GM18499 (cell line): ENCODE data around the gene OSBPL9.

ENCODE experiments used
- ATAC-seq: cut with Tn5 transposase; IDR thresholded peaks from one replicate; pipeline ENCODE4 v1.9.1; 2021; ENCODE audit warnings: moderate number of reproducible peaks; ENCODE audit not compliant: insufficient read depth, unreplicated experiment

The OSBPL9 gene

GRCh38 chr1:51661081-51661518 lies 44.2 kb downstream of the OSBPL9 start:
- no peak for ATAC-seq

- no peak for ATAC-seq
Measured at GRCh38 chr1:51663105-51663504, 46.2 kb downstream of the OSBPL9 start.

- ATAC-seq: no peak
Measured at GRCh38 chr1:51663721-51664120, 46.8 kb downstream of the OSBPL9 start.

DNA sequence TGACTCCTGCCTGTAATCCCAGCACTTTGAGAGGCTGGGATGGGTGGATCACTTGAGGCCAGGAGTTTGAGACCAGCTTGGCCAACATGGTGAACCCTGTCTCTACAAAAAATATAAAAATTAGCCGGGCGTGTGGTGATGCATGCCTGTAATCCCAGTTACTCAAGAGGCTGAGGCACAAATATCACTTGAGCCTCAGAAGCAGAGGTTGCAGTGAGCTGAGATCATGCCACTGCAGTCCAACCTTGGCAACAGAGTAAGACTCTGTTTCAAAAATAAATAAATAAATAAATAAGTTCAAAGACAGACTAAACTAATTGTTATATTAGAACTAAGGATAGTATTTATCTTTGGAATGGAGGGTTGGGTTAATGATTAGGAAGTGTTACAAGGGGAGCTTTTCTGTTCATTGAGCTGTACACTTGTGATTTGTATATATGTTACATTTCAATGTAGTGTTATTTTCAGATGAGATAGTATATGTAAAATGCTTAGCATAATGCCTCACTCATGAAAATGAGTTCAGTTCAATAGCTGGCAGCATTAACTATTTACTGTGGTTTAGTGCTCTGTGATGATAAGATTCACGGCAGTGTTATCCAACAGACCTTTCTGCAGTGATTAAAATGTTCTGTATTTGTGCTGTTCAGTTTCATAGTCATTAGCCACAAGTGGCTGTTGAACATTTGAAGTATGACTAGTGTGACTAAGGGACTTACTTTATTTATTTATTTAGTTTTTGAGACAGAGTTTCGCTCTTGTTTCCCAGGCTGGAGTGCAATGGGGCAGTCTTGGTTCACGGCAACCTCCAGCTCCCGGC lies 47.7 kb downstream of the OSBPL9 start:
- no peak for ATAC-seq

DNA sequence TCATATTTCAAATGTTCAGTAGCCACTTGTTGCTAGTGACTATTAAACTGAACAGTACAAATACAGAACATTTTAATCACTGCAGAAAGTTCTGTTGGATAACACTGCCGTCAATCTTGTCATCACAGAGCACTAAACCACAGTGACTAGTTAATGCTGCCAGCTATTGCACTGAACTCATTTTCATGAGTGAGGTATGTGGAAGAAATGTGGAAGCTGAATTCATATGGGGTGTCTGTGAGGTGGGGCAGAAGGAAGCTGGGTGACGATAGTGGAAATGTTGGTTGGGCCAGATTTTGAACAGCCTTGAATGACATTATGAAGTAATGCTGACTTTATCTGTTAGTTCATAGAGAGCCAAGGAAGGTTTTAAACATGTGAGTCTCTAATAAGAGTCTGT lies 49.6 kb downstream of the OSBPL9 start:
- no peak for ATAC-seq

- ATAC-seq: no peak
Measured at GRCh38 chr1:51667561-51667960, 50.7 kb downstream of the OSBPL9 start.

- no peak for ATAC-seq
Measured at GRCh38 chr1:51669272-51669671, 52.4 kb downstream of the OSBPL9 start.

- ATAC-seq: no peak
Measured at GRCh38 chr1:51669816-51670215, 52.9 kb downstream of the OSBPL9 start.

DNA sequence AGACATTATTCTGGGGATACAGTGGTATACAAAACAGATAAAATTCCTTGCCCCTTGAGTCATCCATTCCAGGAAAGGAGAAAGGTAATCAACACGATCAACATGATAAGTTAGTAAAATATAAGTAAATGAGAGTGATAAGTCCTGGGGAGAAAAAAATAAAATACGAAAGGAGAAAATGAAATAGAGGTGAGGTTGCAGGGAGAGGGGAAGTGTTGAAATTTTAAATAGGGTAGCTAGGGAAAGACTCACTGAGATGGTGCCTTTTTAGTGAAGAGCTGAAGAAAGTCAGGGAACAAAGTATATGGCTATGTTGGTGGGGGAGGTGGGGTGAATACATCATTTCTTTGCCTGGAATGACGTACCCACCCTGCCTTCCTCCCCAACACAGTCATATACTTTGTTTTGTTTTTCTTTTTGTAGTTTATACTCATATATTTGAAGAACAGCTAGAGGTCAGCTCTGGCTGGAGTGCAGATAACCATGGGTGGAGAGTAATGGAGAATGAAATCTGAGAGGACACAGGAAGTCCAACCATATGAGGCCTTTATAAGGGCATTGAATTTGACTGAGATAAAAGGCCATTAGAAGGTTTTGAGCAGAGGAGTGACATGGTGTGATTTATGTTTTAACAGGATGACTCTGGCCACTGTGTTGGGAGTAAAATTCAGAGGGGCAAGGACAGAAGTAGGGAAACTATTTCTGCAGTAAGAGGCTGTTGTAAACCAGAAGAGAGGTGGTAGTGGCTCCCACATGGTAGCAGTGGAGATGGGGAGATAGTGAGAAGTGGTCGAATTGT lies 54.8 kb downstream of the OSBPL9 start:
- ATAC-seq: no peak

DNA sequence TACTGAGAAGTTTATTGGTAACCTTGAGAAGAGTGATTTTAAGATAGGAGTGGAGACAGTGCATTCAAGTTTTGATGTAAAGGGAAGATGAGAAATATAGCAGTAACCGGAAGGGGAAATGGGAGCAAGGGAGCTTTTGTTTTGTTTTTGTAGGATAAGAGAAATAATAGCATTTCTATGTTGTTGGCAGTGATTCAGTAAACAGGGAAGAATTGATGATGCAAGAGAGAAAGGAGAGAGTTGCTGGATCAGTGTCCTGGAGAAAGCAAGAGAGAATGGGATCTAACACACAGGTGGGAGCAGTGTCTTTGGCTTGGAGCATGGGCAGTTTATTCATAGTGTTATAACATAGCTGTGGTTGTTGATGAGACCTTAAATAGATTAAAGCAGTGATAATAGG lies 56.4 kb downstream of the OSBPL9 start:
- ATAC-seq: no peak

- ATAC-seq: no peak
Measured at GRCh38 chr1:51675177-51675780, 58.4 kb downstream of the OSBPL9 start.

GRCh38 chr1:51679435-51679834 lies 62.5 kb downstream of the OSBPL9 start:
- peak; percentile 31 for ATAC-seq

GRCh38 chr1:51684776-51685175 lies 67.9 kb downstream of the OSBPL9 start:
- ATAC-seq: no peak

DNA sequence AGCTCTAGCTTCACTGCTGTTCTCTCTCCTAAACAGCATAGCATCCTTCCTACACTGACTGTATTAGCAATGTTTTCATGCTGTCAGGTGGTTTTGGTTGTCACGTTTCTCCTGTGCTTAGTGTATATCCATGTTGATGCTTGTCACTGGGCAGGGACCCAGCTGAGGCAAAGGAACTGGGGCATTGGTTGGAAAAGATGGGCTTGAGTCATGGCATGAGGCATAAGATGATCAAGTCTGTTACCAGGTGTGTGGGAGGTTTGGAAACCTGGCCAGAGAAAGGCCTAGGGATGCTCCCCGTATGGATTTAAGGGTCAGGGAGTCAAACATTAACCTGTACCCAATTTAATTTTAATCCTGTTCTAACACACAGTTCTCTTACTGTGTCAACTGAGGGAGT lies 69.6 kb downstream of the OSBPL9 start:
- ATAC-seq: no peak

- no peak for ATAC-seq
Measured at GRCh38 chr1:51689075-51689440, 72.2 kb downstream of the OSBPL9 start.

- ATAC-seq: no peak
Measured at GRCh38 chr1:51689643-51690042, 72.8 kb downstream of the OSBPL9 start.

- no peak for ATAC-seq
Measured at GRCh38 chr1:51690285-51690961, 73.5 kb downstream of the OSBPL9 start.

- no peak for ATAC-seq
Measured at GRCh38 chr1:51691920-51692319, 75.0 kb downstream of the OSBPL9 start.

GRCh38 chr1:51693419-51694155 lies 76.7 kb downstream of the OSBPL9 start:
- ATAC-seq: no peak

- no peak for ATAC-seq
Measured at GRCh38 chr1:51697166-51697565, 80.3 kb downstream of the OSBPL9 start.
